Skeletal muscle tissue (tissue), 4 donors: Measurements from ENCODE around the gene NFATC2IP. TPM values are rescaled to one million over a fixed set of nuclear protein-coding genes. Genes with fewer than 3 reads are reported as not detected.

Source experiments
- H3K27ac ChIP-seq: one replicate; pipeline ENCODE4 v1.7.0; 2013; ENCODE audit warnings: mild to moderate bottlenecking, low read depth, low read length, inconsistent platforms
- H3K27me3 ChIP-seq, 3 donors: one replicate each; pipeline ENCODE4 v1.7.0; 2013; ENCODE audit warnings: low read length in 3 of 3; ENCODE audit not compliant: control insufficient read depth in 3 of 3, insufficient read depth in 3 of 3
- H3K36me3 ChIP-seq, 3 donors: one replicate each; pipeline ENCODE4 v1.7.0; 2013; ENCODE audit warnings: low read length in 3 of 3; ENCODE audit not compliant: control insufficient read depth in 3 of 3, insufficient read depth in 3 of 3
- H3K4me1 ChIP-seq, 3 donors: one replicate each; pipeline ENCODE4 v1.7.0; 2013; ENCODE audit warnings: low read length in 3 of 3, mild to moderate bottlenecking in 3 of 3; ENCODE audit not compliant: control insufficient read depth in 3 of 3, insufficient read depth in 3 of 3
- H3K4me3 ChIP-seq, 3 donors: one replicate each; pipeline ENCODE4 v1.7.0; 2013; ENCODE audit warnings: low read length in 3 of 3
- H3K9ac ChIP-seq, 3 donors: one replicate each; pipeline ENCODE4 v1.7.0; 2013; ENCODE audit warnings: low read length in 3 of 3, mild to moderate bottlenecking in 3 of 3, moderate library complexity in 2 of 3, low read depth in 1 of 3
- H3K9me3 ChIP-seq, 3 donors: one replicate each; pipeline ENCODE4 v1.7.0; 2013; ENCODE audit warnings: low read length in 3 of 3; ENCODE audit not compliant: control insufficient read depth in 3 of 3
- total RNA-seq: library from RNA; depleted of rRNA; stranded (reverse); fragments of >200 nt; gene quantifications from one replicate; pipeline ENCODE4 v1.2.3, GENCODE V29; 2014
- donor health status: Osteomylitis.

NFATC2IP gene
- total RNA-seq, 1 donor from 2014 or later, result 13.6 TPM

- Histone ChIP-seq H3K4me3 (no peak overlapping the region), H3K27ac (no peak overlapping the region), H3K9ac (no peak overlapping the region), H3K27me3 (peaks cover 0 to 4% (median 3%) of the 10 kb centered on the region in 3 donors), H3K9me3 (no peaks in the 10 kb centered on the region), H3K36me3 (no peaks in the 10 kb centered on the region), H3K4me1 (no peaks in the 10 kb centered on the region)
These were observed 57.2 kb downstream of the NFATC2IP start for GRCh38 chr16:29007730-29008593.

- Histone ChIP-seq H3K9me3 (no peaks in the 10 kb centered on the region), H3K27ac (no peak overlapping the region), H3K27me3 (peaks cover 0 to 4% (median 3%) of the 10 kb centered on the region in 3 donors), H3K36me3 (no peaks in the 10 kb centered on the region), H3K4me1 (no peaks in the 10 kb centered on the region), H3K9ac (no peak overlapping the region), H3K4me3 (no peak overlapping the region)
These were observed 58.5 kb downstream of the NFATC2IP start for GRCh38 chr16:29009050-29009837.

GRCh38 chr16:29009838-29010166 lies 59.1 kb downstream of the NFATC2IP start:
- no peaks in the 10 kb centered on the region for H3K9me3 ChIP-seq
- H3K36me3 ChIP-seq, result no peaks in the 10 kb centered on the region
- H3K4me3 ChIP-seq, result no peak overlapping the region
- H3K4me1 ChIP-seq, result no peaks in the 10 kb centered on the region
- H3K27me3 ChIP-seq, result peaks cover 0 to 4% (median 3%) of the 10 kb centered on the region in 3 donors
- H3K27ac ChIP-seq, result no peak overlapping the region
- H3K9ac ChIP-seq, result no peak overlapping the region

- H3K27me3 ChIP-seq, result peaks cover 0 to 4% (median 3%) of the 10 kb centered on the region in 3 donors
- H3K4me3 ChIP-seq, result no peak overlapping the region
- H3K9me3 ChIP-seq, result no peaks in the 10 kb centered on the region
- no peak overlapping the region for H3K9ac ChIP-seq
- no peaks in the 10 kb centered on the region for H3K4me1 ChIP-seq
- no peaks in the 10 kb centered on the region for H3K36me3 ChIP-seq
- no peak overlapping the region for H3K27ac ChIP-seq
These were observed 60.4 kb downstream of the NFATC2IP start for GRCh38 chr16:29011112-29011511.

- peaks cover 0 to 4% (median 3%) of the 10 kb centered on the region in 3 donors for H3K27me3 ChIP-seq
- H3K36me3 ChIP-seq, result no peaks in the 10 kb centered on the region
- H3K27ac ChIP-seq, result no peak overlapping the region
- no peak overlapping the region for H3K9ac ChIP-seq
- H3K4me1 ChIP-seq, result no peaks in the 10 kb centered on the region
- no peaks in the 10 kb centered on the region for H3K9me3 ChIP-seq
- H3K4me3 ChIP-seq, result no peak overlapping the region
These were observed 61.1 kb downstream of the NFATC2IP start for GRCh38 chr16:29011851-29012250.

GRCh38 chr16:29012913-29013553 lies 62.3 kb downstream of the NFATC2IP start:
- no peak overlapping the region for H3K27ac ChIP-seq

GRCh38 chr16:29014561-29015069 lies 63.9 kb downstream of the NFATC2IP start:
- Histone ChIP-seq H3K4me1 (no peaks in the 10 kb centered on the region), H3K4me3 (no peak overlapping the region), H3K9ac (no peak overlapping the region), H3K27ac (no peak overlapping the region), H3K9me3 (no peaks in the 10 kb centered on the region), H3K36me3 (no peaks in the 10 kb centered on the region), H3K27me3 (peaks cover 0 to 3% (median 0%) of the 10 kb centered on the region in 3 donors)

More at GRCh38 chr16:29012913-29013553, 62.3 kb downstream of the NFATC2IP start:
- H3K36me3 ChIP-seq, result no peaks in the 10 kb centered on the region
- H3K27me3 ChIP-seq, result peaks cover 0 to 4% (median 3%) of the 10 kb centered on the region in 3 donors
- no peak overlapping the region for H3K4me3 ChIP-seq
- H3K9ac ChIP-seq, result no peak overlapping the region
- no peaks in the 10 kb centered on the region for H3K4me1 ChIP-seq
- no peaks in the 10 kb centered on the region for H3K9me3 ChIP-seq

Other genes with a start within 250 kb of the NFATC2IP start
- gene EIF3C, start 239.5 kb upstream of the NFATC2IP start, total RNA-seq, result 197 TPM
- gene NPIPB9, start 199.2 kb upstream of the NFATC2IP start, total RNA-seq, result 4.2 TPM
- 9.9 TPM for gene ATXN2L, start 127.9 kb upstream of the NFATC2IP start, total RNA-seq
- gene TUFM, start 104.6 kb upstream of the NFATC2IP start, total RNA-seq, result 67.8 TPM
- 6.8 TPM for gene SH2B1, start 87.1 kb upstream of the NFATC2IP start, total RNA-seq
- 502 TPM for gene ATP2A1, start 72.4 kb upstream of the NFATC2IP start, total RNA-seq
- 11.0 TPM for gene RABEP2, start 25.7 kb upstream of the NFATC2IP start, total RNA-seq
- 2.1 TPM for gene CD19, start 19.0 kb upstream of the NFATC2IP start, total RNA-seq
- 18.3 TPM for gene SPNS1, start 23.8 kb downstream of the NFATC2IP start, total RNA-seq
- 0.52 TPM for gene LAT, start 34.1 kb downstream of the NFATC2IP start, total RNA-seq